ENCODE results near the gene C1QTNF1. TPM values are rescaled to one million over a fixed set of nuclear protein-coding genes. Genes with fewer than 3 reads are reported as not detected.

Gene C1QTNF1
- total RNA-seq, 1 experiment from 2014 or later: 4.0 TPM

DNA sequence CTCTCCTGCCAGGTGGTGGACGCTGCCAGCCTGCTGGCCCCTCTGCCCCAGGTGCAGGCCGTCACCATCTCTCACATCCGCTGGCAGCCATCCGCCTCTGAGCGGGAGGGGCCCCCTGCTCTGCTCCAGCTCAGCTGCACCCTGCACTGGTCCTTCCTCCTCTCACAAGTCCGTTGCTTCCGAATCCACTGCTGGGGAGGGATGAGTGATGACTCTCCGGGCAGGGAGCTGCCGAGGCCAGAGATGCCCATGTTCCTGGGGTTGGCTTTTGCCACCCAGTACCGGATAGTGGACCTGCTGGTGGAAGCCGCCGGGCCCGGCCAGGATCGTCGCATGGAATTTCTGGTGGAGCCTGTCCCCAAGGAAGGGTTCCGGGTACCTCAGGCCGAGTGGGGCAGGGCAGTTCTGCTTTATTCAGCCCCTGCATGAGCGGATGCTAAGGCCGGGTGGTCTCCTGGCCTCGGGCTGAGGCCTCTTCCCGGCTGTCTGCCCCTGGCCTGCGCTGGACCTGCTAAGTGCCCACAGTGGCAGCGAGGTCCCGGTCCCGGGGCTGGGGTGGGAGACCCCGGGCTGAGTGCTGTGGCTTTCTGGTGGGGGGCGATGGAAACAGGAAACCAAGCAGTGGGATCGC, 62.1 kb downstream of the C1QTNF1 start:
- H3K4me1 ChIP-seq (ENCODE audit: control insufficient read depth in 1 of 2, insufficient read depth in 2 of 2, low read length in 2 of 2): no peaks in the 10 kb centered on the region
- peaks cover 13 to 16% of the 10 kb centered on the region in 2 experiments; a peak in 3 of 4 replicates for H3K36me3 ChIP-seq (ENCODE audit: control insufficient read depth in 1 of 2, insufficient read depth in 2 of 2, low read length in 2 of 2)
- RAD21 ChIA-PET (ENCODE audit: low non-redundant PET in 1 of 2, low total read pairs in 2 of 2, uncharacterized antibody in 2 of 2, unreplicated experiment in 2 of 2): no interaction called here
- no peak overlapping the region for H3K4me2 ChIP-seq (ENCODE audit: low read length)
- ATAC-seq (no peak), DNase-seq (ENCODE audit: low read depth, low spot score) (no peak)
- no peaks in the 10 kb centered on the region for H3K9me3 ChIP-seq (ENCODE audit: control insufficient read depth in 1 of 2, insufficient read depth in 1 of 2, low read depth in 1 of 2, low read length in 2 of 2)
- no peak for TF ChIP-seq POLR2A (IDR thresholded peaks at IDR 0.05; ENCODE audit: borderline replicate concordance, extremely low read depth, insufficient read depth, insufficient read length)
- TF ChIP-seq ZFX (IDR thresholded peaks at IDR 0.05): no peak
- TF ChIP-seq FOSL1 (IDR thresholded peaks at IDR 0.05; ENCODE audit: low read depth): no peak
- no peak for TF ChIP-seq SP1 (IDR thresholded peaks at IDR 0.05; ENCODE audit: low read depth)
- TF ChIP-seq CBX3 (IDR thresholded peaks at IDR 0.05; ENCODE audit: low read depth): no peak
- no peak for TF ChIP-seq SIN3A (IDR thresholded peaks at IDR 0.05; ENCODE audit: low read depth)
- TF ChIP-seq, protein P1, sequence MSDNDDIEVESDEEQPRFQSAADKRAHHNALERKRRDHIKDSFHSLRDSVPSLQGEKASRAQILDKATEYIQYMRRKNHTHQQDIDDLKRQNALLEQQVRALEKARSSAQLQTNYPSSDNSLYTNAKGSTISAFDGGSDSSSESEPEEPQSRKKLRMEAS (IDR thresholded peaks at IDR 0.05): no peak
- TF ChIP-seq, protein P2, sequence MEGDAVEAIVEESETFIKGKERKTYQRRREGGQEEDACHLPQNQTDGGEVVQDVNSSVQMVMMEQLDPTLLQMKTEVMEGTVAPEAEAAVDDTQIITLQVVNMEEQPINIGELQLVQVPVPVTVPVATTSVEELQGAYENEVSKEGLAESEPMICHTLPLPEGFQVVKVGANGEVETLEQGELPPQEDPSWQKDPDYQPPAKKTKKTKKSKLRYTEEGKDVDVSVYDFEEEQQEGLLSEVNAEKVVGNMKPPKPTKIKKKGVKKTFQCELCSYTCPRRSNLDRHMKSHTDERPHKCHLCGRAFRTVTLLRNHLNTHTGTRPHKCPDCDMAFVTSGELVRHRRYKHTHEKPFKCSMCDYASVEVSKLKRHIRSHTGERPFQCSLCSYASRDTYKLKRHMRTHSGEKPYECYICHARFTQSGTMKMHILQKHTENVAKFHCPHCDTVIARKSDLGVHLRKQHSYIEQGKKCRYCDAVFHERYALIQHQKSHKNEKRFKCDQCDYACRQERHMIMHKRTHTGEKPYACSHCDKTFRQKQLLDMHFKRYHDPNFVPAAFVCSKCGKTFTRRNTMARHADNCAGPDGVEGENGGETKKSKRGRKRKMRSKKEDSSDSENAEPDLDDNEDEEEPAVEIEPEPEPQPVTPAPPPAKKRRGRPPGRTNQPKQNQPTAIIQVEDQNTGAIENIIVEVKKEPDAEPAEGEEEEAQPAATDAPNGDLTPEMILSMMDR (IDR thresholded peaks at IDR 0.05 in 2 of 3, conservative IDR thresholded peaks at IDR 0.05 in 1 of 3; ENCODE audit: borderline replicate concordance in 1 of 3, insufficient read depth in 1 of 3, low read depth in 2 of 3, low read length in 2 of 3): no peak
- TF ChIP-seq, protein P3, sequence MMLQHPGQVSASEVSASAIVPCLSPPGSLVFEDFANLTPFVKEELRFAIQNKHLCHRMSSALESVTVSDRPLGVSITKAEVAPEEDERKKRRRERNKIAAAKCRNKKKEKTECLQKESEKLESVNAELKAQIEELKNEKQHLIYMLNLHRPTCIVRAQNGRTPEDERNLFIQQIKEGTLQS (IDR thresholded peaks at IDR 0.05): no peak
- TF ChIP-seq, protein P4, sequence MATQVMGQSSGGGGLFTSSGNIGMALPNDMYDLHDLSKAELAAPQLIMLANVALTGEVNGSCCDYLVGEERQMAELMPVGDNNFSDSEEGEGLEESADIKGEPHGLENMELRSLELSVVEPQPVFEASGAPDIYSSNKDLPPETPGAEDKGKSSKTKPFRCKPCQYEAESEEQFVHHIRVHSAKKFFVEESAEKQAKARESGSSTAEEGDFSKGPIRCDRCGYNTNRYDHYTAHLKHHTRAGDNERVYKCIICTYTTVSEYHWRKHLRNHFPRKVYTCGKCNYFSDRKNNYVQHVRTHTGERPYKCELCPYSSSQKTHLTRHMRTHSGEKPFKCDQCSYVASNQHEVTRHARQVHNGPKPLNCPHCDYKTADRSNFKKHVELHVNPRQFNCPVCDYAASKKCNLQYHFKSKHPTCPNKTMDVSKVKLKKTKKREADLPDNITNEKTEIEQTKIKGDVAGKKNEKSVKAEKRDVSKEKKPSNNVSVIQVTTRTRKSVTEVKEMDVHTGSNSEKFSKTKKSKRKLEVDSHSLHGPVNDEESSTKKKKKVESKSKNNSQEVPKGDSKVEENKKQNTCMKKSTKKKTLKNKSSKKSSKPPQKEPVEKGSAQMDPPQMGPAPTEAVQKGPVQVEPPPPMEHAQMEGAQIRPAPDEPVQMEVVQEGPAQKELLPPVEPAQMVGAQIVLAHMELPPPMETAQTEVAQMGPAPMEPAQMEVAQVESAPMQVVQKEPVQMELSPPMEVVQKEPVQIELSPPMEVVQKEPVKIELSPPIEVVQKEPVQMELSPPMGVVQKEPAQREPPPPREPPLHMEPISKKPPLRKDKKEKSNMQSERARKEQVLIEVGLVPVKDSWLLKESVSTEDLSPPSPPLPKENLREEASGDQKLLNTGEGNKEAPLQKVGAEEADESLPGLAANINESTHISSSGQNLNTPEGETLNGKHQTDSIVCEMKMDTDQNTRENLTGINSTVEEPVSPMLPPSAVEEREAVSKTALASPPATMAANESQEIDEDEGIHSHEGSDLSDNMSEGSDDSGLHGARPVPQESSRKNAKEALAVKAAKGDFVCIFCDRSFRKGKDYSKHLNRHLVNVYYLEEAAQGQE (IDR thresholded peaks at IDR 0.05; ENCODE audit: low read depth): no peak
- TF ChIP-seq SRF (IDR thresholded peaks at IDR 0.05; ENCODE audit: low read depth): no peak
- TF ChIP-seq, protein P5, sequence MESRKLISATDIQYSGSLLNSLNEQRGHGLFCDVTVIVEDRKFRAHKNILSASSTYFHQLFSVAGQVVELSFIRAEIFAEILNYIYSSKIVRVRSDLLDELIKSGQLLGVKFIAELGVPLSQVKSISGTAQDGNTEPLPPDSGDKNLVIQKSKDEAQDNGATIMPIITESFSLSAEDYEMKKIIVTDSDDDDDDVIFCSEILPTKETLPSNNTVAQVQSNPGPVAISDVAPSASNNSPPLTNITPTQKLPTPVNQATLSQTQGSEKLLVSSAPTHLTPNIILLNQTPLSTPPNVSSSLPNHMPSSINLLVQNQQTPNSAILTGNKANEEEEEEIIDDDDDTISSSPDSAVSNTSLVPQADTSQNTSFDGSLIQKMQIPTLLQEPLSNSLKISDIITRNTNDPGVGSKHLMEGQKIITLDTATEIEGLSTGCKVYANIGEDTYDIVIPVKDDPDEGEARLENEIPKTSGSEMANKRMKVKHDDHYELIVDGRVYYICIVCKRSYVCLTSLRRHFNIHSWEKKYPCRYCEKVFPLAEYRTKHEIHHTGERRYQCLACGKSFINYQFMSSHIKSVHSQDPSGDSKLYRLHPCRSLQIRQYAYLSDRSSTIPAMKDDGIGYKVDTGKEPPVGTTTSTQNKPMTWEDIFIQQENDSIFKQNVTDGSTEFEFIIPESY (IDR thresholded peaks at IDR 0.05; ENCODE audit: extremely low read depth, insufficient replicate concordance, low read length): no peak
- no peak for TF ChIP-seq EZH2 (IDR thresholded peaks at IDR 0.05)
- no peak for TF ChIP-seq EZH2phosphoT487 (IDR thresholded peaks at IDR 0.05; ENCODE audit: borderline replicate concordance)
- TF ChIP-seq ZNF274 (IDR thresholded peaks at IDR 0.05; ENCODE audit: low read depth, low read length): no peak
- no peak for TF ChIP-seq POLR2AphosphoS5 (IDR thresholded peaks at IDR 0.05; ENCODE audit: low read depth, low read length)
- no peak for TF ChIP-seq EGR1 (IDR thresholded peaks at IDR 0.05; ENCODE audit: low read depth)
- TF ChIP-seq YY1 (IDR thresholded peaks at IDR 0.05; ENCODE audit: extremely low read depth, insufficient replicate concordance, low read depth, low read length): no peak
- no peak overlapping the region for H3K4me3 ChIP-seq (replicated peaks in 1 of 2; ENCODE audit: low read depth in 1 of 2, low read length in 2 of 2)
- no peaks in the 10 kb centered on the region for H3K79me2 ChIP-seq (ENCODE audit: insufficient read depth, low read length)
- no peaks in the 10 kb centered on the region for H4K20me1 ChIP-seq (ENCODE audit: insufficient read depth)
- intact Hi-C loops (cut with micrococcal nuclease): loop anchor here (5.0 kb wide), 1 partner anchor 91 kb away; no protein-coding TSS in a partner anchor
- POLR2A ChIA-PET: interaction anchor here (1.4 kb wide), 1 partner anchor 11 kb away, joined by 4 read pairs; the partner anchor contains the start of gene ENGASE
- no peaks in the 10 kb centered on the region for H3K27me3 ChIP-seq (ENCODE audit: insufficient read depth, low read length)
- H2AFZ ChIP-seq (ENCODE audit: low read depth, low read length, poor library complexity, severe bottlenecking): no peak overlapping the region
- no peaks in the 10 kb centered on the region for H3K9me2 ChIP-seq (ENCODE audit: insufficient read depth)
- no TSS peak for BruUV-seq (replicated peaks)
- H3K9ac ChIP-seq (ENCODE audit: low read length): no peak overlapping the region
- CTCF ChIA-PET: interaction anchor here (1.6 to 5.4 kb wide), 2 partner anchors 306 to 623 kb away, joined by 7 to 126 read pairs; no protein-coding TSS in a partner anchor
- no peak overlapping the region for H3K27ac ChIP-seq (ENCODE audit: low read depth, low read length)

Data from HCT116 (cell line).